Caco-2 (cell line): ENCODE results near the gene POU2AF1. TPM values are rescaled to one million over a fixed set of nuclear protein-coding genes. Genes with fewer than 3 reads are reported as not detected.
A peak's percentile ranks its signal among the peaks of the same experiment; 100 is the strongest.

Experiments
- BruUV-seq: library from RNA; stranded (reverse); fragments of 400-500 nt; replicated peaks from 2 replicates; lab custom pipeline; 2021; lab: Mats Ljungman, UMichigan
- CTCF ChIA-PET: fragments of 300-600 bp; sonication (Branson Sonifier 250); formaldehyde crosslinking; loops from one replicate; lab custom pipeline; 2022; ENCODE audit warnings: antibody characterized with exemption; lab: Charles Lee
- POLR2A ChIA-PET: fragments of 300-600 bp; sonication (Branson Sonifier 250); formaldehyde crosslinking; loops from one replicate; lab custom pipeline; 2022; ENCODE audit warnings: antibody characterized with exemption; lab: Charles Lee
- DNase-seq, 2 experiments: peaks; one replicate each; pipeline versions ENCODE4 v3.0.0 to v3.0.0-alpha.2; 2020 to 2022
- H3K27me3 ChIP-seq: replicated peaks from 2 replicates; pipeline ENCODE4 v1.6.0; 2011; ENCODE audit warnings: low read length; ENCODE audit not compliant: control insufficient read depth, insufficient read depth
- H3K36me3 ChIP-seq: 2 replicates; pipeline ENCODE4 v1.5.1; 2011; ENCODE audit warnings: low read length; ENCODE audit not compliant: control insufficient read depth, insufficient read depth
- H3K4me1 ChIP-seq: fragments of 250-450 bp; sonication (Bioruptor Pico); 2 replicates; pipeline ENCODE4 v1.5.1; 2020; ENCODE audit warnings: mild to moderate bottlenecking
- H3K4me3 ChIP-seq: 2 replicates; pipeline ENCODE4 v1.5.1; 2011; ENCODE audit warnings: low read depth, mild to moderate bottlenecking, control low read depth, low read length
- H3K9me3 ChIP-seq: fragments of 250-450 bp; sonication (Bioruptor Pico); 2 replicates; pipeline ENCODE4 v1.5.1; 2020; ENCODE audit warnings: mild to moderate bottlenecking, moderate library complexity
- H3K27ac Mint-ChIP-seq: one replicate; pipeline ENCODE4 v1.8.0; 2022; ENCODE audit warnings: mixed read lengths; ENCODE audit not compliant: unreplicated experiment
- H3K27me3 Mint-ChIP-seq: one replicate; pipeline ENCODE4 v1.8.0; 2022; ENCODE audit warnings: mixed read lengths; ENCODE audit not compliant: insufficient read depth, unreplicated experiment
- H3K36me3 Mint-ChIP-seq: one replicate; pipeline ENCODE4 v1.8.0; 2022; ENCODE audit warnings: mild to moderate bottlenecking, mixed read lengths; ENCODE audit not compliant: insufficient read depth, unreplicated experiment
- H3K4me1 Mint-ChIP-seq: one replicate; pipeline ENCODE4 v1.8.0; 2022; ENCODE audit warnings: low read depth, mixed read lengths; ENCODE audit not compliant: unreplicated experiment
- H3K4me3 Mint-ChIP-seq: one replicate; pipeline ENCODE4 v1.8.0; 2022; ENCODE audit warnings: mild to moderate bottlenecking, moderate library complexity, mixed read lengths; ENCODE audit not compliant: unreplicated experiment
- H3K9me3 Mint-ChIP-seq: one replicate; pipeline ENCODE4 v1.8.0; 2022; ENCODE audit warnings: mixed read lengths; ENCODE audit not compliant: unreplicated experiment
- intact Hi-C: fragments of 100-400 bp; cut with micrococcal nuclease; formaldehyde crosslinking; loops from one replicate; pipeline ENCODE4 v1.10.0; 2022; ENCODE audit not compliant: unreplicated experiment
- total RNA-seq: library from RNA; stranded (reverse); gene quantifications from 2 replicates; pipeline ENCODE4 v1.2.3, GENCODE V29; 2022
- TF ChIP-seq, protein P1 (sequence below), 2 experiments: fragments of 200-600 bp in 1 of 2; IDR thresholded peaks; 1 replicate in 1 of 2; 2 replicates in 1 of 2; pipeline versions ENCODE4 v1.5.1 to v1.8.0; 2011 to 2022; ENCODE audit warnings: antibody characterized with exemption in 1 of 2, control low read depth in 1 of 2, inconsistent platforms in 1 of 2, low read depth in 1 of 2, low read length in 1 of 2, mild to moderate bottlenecking in 1 of 2, moderate library complexity in 1 of 2; ENCODE audit not compliant: insufficient read depth in 1 of 2, severe bottlenecking in 1 of 2, unreplicated experiment in 1 of 2

Gene POU2AF1
- total RNA-seq, 1 experiment from 2014 or later, result 2.7 TPM

DNA sequence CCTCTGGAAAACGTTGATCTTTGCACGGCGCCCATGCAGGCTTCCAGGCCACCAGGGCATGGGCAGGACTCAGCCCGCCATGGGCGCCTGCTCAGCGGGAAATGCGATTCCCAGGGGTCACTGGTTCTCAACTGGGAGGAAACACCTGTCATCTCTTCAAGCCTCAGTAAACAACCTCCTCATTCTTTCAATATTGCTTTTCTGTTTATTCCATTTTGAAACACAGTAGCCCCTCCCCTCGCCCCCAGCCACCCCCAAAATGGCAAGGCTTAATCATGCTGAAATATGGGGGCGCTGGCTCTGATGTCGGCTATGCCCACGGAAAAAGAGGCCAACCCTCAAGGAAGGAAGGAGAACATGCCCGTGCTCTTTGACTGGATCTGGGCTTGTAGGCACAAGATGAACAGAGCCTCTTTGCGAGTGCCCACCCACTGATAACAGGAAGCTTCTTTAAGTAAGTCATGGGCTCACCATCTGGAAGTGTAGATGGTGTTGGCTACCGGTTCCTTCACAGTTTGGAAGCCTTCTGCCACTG, 594 bp upstream of the POU2AF1 start:
- H3K4me3 ChIP-seq, result no peak overlapping the region
- ChIA-PET POLR2A (no interaction called here), CTCF (no interaction called here)
- Mint-ChIP-seq H3K27ac (peak overlapping the region; percentile 26), H3K4me3 (no peak overlapping the region), H3K9me3 (no peaks in the 10 kb centered on the region), H3K36me3 (no peaks in the 10 kb centered on the region), H3K4me1 (peaks cover 6% of the 10 kb centered on the region), H3K27me3 (no peaks in the 10 kb centered on the region)
- H3K4me1 ChIP-seq, result peaks cover 7% of the 10 kb centered on the region; the same call in 1 of the 2 replicates
- intact Hi-C loops, result no loop called here
- TF ChIP-seq, protein P1, sequence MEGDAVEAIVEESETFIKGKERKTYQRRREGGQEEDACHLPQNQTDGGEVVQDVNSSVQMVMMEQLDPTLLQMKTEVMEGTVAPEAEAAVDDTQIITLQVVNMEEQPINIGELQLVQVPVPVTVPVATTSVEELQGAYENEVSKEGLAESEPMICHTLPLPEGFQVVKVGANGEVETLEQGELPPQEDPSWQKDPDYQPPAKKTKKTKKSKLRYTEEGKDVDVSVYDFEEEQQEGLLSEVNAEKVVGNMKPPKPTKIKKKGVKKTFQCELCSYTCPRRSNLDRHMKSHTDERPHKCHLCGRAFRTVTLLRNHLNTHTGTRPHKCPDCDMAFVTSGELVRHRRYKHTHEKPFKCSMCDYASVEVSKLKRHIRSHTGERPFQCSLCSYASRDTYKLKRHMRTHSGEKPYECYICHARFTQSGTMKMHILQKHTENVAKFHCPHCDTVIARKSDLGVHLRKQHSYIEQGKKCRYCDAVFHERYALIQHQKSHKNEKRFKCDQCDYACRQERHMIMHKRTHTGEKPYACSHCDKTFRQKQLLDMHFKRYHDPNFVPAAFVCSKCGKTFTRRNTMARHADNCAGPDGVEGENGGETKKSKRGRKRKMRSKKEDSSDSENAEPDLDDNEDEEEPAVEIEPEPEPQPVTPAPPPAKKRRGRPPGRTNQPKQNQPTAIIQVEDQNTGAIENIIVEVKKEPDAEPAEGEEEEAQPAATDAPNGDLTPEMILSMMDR (IDR thresholded peaks at IDR 0.05; ENCODE audit: insufficient read depth in 1 of 2, low read depth in 1 of 2, low read length in 1 of 2, severe bottlenecking in 1 of 2, unreplicated experiment in 1 of 2), result no peak
- H3K36me3 ChIP-seq, result no peaks in the 10 kb centered on the region
- no TSS peak for BruUV-seq
- no peaks in the 10 kb centered on the region for H3K27me3 ChIP-seq
- no peaks in the 10 kb centered on the region for H3K9me3 ChIP-seq
- DNase-seq, result no peak

DNA sequence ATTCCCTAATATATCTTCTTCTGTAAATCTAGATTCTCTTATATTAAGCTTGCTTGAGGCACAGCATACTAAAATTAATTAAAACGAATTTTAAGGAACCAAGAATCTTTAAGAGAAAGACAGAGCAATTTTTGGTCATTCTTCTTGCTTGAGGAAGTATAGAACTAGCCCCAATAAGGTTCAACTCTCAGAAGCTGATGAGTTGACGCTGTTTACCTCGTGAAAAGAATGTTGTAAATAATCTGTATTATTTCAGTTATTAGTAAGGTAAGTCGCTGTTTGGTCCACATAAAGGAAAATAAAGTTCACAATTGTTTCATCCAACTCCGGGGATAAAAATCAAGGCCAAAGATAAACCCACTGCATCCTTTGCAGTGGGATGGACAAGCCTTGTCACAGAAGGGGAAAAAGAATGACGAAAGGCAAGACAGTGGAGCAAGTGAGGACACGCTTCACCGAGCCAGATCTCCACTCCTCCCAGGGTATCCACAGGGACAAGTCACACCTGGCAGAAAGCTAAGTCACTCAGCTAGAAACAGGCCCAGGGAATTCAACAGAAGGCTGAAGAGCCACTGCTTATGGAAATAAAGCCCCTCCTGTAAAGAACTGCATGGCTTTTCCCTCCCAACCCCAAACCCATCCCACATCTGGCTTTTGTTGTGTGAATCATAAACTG, 752 bp downstream of the POU2AF1 start:
- POLR2A ChIA-PET, result no interaction called here
- Histone ChIP-seq H3K9me3 (no peaks in the 10 kb centered on the region), H3K4me3 (no peak overlapping the region), H3K36me3 (no peaks in the 10 kb centered on the region), H3K27me3 (no peaks in the 10 kb centered on the region), H3K4me1 (peaks cover 7% of the 10 kb centered on the region; the same call in 1 of the 2 replicates)
- intact Hi-C loops, result no loop called here
- H3K4me3 Mint-ChIP-seq, result no peak overlapping the region
- H3K27me3 Mint-ChIP-seq, result no peaks in the 10 kb centered on the region
- H3K4me1 Mint-ChIP-seq, result peaks cover 6% of the 10 kb centered on the region
- H3K36me3 Mint-ChIP-seq, result no peaks in the 10 kb centered on the region
- TF ChIP-seq, protein P1 (IDR thresholded peaks at IDR 0.05; ENCODE audit: insufficient read depth in 1 of 2, low read depth in 1 of 2, low read length in 1 of 2, severe bottlenecking in 1 of 2, unreplicated experiment in 1 of 2), result no peak
- no peaks in the 10 kb centered on the region for H3K9me3 Mint-ChIP-seq
- H3K27ac Mint-ChIP-seq, result no peak overlapping the region
- CTCF ChIA-PET, result no interaction called here
- no TSS peak for BruUV-seq
- DNase-seq, result no peak

DNA sequence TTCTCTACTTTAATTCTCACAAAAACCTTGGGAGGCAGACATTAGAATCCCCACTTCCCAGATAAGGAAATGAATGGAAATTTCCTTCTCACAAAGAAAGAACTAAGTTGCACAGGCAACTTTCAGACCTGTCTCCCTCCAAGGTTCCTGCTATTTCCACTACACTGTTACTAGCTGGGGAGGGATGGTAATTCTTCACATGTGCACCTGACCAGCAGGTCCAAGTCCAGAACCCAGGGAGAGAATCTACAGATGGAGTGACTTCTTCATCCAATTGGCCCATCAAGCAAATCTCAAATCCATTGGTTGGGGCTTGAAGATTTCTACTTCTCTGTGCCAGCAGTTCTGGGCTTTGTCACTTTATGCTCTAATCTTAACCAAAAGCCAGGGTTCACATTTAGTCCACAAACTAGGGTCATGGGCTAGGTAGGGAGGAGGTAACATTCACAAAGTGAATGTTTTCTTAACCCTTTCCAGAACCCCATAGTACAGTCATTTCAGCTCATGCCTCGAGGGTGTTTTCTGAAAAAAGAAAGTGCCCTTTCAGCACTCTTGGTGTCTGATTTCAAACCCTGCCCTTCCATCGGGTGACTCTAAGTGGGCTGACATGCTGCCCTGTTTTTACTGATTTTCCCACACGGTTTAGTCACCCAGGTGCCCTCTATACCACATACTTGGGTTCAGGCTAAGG, 2.7 kb downstream of the POU2AF1 start:
- H3K27me3 Mint-ChIP-seq, result no peaks in the 10 kb centered on the region
- H3K27ac Mint-ChIP-seq, result no peak overlapping the region
- Histone ChIP-seq H3K4me3 (no peak overlapping the region), H3K36me3 (no peaks in the 10 kb centered on the region), H3K27me3 (no peaks in the 10 kb centered on the region), H3K4me1 (peaks cover 7% of the 10 kb centered on the region; the same call in 1 of the 2 replicates), H3K9me3 (no peaks in the 10 kb centered on the region)
- no peak for DNase-seq
- H3K4me1 Mint-ChIP-seq, result peaks cover 6% of the 10 kb centered on the region
- no TSS peak for BruUV-seq
- intact Hi-C loops, result no loop called here
- H3K36me3 Mint-ChIP-seq, result no peaks in the 10 kb centered on the region
- POLR2A ChIA-PET, result no interaction called here
- TF ChIP-seq, protein P1 (IDR thresholded peaks at IDR 0.05; ENCODE audit: insufficient read depth in 1 of 2, low read depth in 1 of 2, low read length in 1 of 2, severe bottlenecking in 1 of 2, unreplicated experiment in 1 of 2), result no peak
- no peaks in the 10 kb centered on the region for H3K9me3 Mint-ChIP-seq
- no peak overlapping the region for H3K4me3 Mint-ChIP-seq
- CTCF ChIA-PET, result no interaction called here
